Osteocyte (in vitro differentiated cells): ENCODE measurements around the gene APBA2. TPM values are rescaled to one million over a fixed set of nuclear protein-coding genes. Genes with fewer than 3 reads are reported as not detected.

Experiments
- DNase-seq: peaks from one replicate; pipeline ENCODE4 v3.0.0; 2021; ENCODE audit warnings: mixed read lengths; ENCODE audit not compliant: unreplicated experiment; ENCODE audit errors: extremely low spot score
- H3K27ac Mint-ChIP-seq: one replicate; pipeline ENCODE4 v1.8.0; 2021; ENCODE audit warnings: mild to moderate bottlenecking, mixed read lengths; ENCODE audit not compliant: unreplicated experiment
- H3K27me3 Mint-ChIP-seq: one replicate; pipeline ENCODE4 v1.8.0; 2021; ENCODE audit warnings: mixed read lengths; ENCODE audit not compliant: unreplicated experiment
- H3K36me3 Mint-ChIP-seq: one replicate; pipeline ENCODE4 v1.8.0; 2021; ENCODE audit warnings: mixed read lengths; ENCODE audit not compliant: unreplicated experiment
- H3K4me1 Mint-ChIP-seq: one replicate; pipeline ENCODE4 v1.8.0; 2021; ENCODE audit warnings: mixed read lengths; ENCODE audit not compliant: unreplicated experiment
- H3K4me3 Mint-ChIP-seq: one replicate; pipeline ENCODE4 v1.8.0; 2021; ENCODE audit warnings: mild to moderate bottlenecking, moderate library complexity, mixed read lengths; ENCODE audit not compliant: unreplicated experiment
- H3K9me3 Mint-ChIP-seq: one replicate; pipeline ENCODE4 v1.8.0; 2021; ENCODE audit warnings: mixed read lengths; ENCODE audit not compliant: unreplicated experiment
- total RNA-seq: library from RNA; stranded (reverse); gene quantifications from 2 replicates; pipeline ENCODE4 v1.2.1, GENCODE V29; 2021
- TF ChIP-seq, protein P1 (sequence below): fragments of 200-600 bp; sonication (generic); IDR thresholded peaks from 2 replicates; pipeline ENCODE4 v1.5.0; 2021; ENCODE audit warnings: antibody characterized with exemption, mild to moderate bottlenecking, moderate library complexity

The APBA2 gene
- total RNA-seq, 1 donor from 2014 or later: 23.5 TPM

DNA sequence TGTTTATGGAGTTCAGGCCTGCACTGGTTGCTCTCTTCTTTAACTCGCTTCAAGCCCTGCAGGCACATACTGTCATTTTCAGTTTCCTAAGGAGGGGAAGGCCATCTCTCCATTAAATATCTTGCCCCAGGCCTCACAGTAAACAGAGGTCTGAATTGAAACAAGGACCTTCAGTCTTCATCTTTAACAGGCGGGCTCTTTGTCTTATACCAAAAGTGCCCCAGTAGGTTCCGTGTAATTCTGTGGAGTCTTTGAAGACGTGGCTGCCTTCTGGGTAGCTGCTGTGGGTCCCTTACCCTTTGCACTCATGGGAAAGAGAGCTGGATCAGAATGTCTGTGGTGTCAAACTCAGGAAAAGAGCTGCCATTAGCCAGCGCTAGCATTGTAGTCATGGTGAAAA, 161.2 kb downstream of the APBA2 start:
- Mint-ChIP-seq H3K27ac (no peak overlapping the region), H3K4me3 (no peak overlapping the region), H3K36me3 (no peaks in the 10 kb centered on the region)

GRCh38 chr15:29048011-29048410, 162.2 kb downstream of the APBA2 start:
- TF ChIP-seq, protein P1, sequence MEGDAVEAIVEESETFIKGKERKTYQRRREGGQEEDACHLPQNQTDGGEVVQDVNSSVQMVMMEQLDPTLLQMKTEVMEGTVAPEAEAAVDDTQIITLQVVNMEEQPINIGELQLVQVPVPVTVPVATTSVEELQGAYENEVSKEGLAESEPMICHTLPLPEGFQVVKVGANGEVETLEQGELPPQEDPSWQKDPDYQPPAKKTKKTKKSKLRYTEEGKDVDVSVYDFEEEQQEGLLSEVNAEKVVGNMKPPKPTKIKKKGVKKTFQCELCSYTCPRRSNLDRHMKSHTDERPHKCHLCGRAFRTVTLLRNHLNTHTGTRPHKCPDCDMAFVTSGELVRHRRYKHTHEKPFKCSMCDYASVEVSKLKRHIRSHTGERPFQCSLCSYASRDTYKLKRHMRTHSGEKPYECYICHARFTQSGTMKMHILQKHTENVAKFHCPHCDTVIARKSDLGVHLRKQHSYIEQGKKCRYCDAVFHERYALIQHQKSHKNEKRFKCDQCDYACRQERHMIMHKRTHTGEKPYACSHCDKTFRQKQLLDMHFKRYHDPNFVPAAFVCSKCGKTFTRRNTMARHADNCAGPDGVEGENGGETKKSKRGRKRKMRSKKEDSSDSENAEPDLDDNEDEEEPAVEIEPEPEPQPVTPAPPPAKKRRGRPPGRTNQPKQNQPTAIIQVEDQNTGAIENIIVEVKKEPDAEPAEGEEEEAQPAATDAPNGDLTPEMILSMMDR: no peak
- H3K27me3 Mint-ChIP-seq: no peaks in the 10 kb centered on the region
- H3K9me3 Mint-ChIP-seq: peaks cover 6% of the 10 kb centered on the region
- H3K4me3 Mint-ChIP-seq: no peak overlapping the region
- no peak for DNase-seq
- peaks cover 52% of the 10 kb centered on the region for H3K4me1 Mint-ChIP-seq
- H3K27ac Mint-ChIP-seq: no peak overlapping the region
- H3K36me3 Mint-ChIP-seq: no peaks in the 10 kb centered on the region

More for the DNA sequence above, 161.2 kb downstream of the APBA2 start:
- TF ChIP-seq, protein P1: no peak
- no peaks in the 10 kb centered on the region for H3K27me3 Mint-ChIP-seq
- peaks cover 62% of the 10 kb centered on the region for H3K4me1 Mint-ChIP-seq
- peaks cover 6% of the 10 kb centered on the region for H3K9me3 Mint-ChIP-seq
- no peak for DNase-seq

GRCh38 chr15:29050870-29051269, 165.1 kb downstream of the APBA2 start:
- Mint-ChIP-seq H3K27me3 (no peaks in the 10 kb centered on the region), H3K36me3 (peaks cover 3% of the 10 kb centered on the region), H3K4me3 (no peak overlapping the region), H3K27ac (no peak overlapping the region), H3K4me1 (peaks cover 26% of the 10 kb centered on the region), H3K9me3 (peaks cover 6% of the 10 kb centered on the region)
- TF ChIP-seq, protein P1: no peak
- DNase-seq: no peak

DNA sequence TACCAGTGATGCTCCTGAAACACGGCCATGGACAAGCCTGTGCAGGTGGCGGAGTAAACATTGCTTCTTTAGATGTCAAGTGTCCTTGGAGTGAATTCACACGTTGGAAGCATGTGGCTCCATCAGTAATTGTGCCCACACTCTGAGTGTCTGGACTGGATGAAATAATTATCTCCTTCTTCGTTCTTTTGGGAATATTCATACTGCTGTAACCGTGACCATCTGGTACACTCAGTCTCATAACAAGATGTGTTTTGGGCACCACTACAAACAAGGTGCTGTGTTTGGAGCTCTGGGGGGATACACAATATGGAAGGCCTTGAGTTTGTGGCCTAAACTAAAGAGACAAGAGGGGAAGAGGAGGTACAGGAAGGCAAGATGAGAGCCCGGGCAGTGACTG, 165.6 kb downstream of the APBA2 start:
- TF ChIP-seq, protein P1: no peak
- Mint-ChIP-seq H3K4me1 (peaks cover 24% of the 10 kb centered on the region), H3K27ac (no peak overlapping the region)

GRCh38 chr15:29053006-29053405, 167.2 kb downstream of the APBA2 start:
- DNase-seq: no peak
- Mint-ChIP-seq H3K9me3 (peaks cover 6% of the 10 kb centered on the region), H3K4me1 (peaks cover 18% of the 10 kb centered on the region), H3K27me3 (no peaks in the 10 kb centered on the region), H3K4me3 (no peak overlapping the region), H3K36me3 (peaks cover 3% of the 10 kb centered on the region), H3K27ac (no peak overlapping the region)
- TF ChIP-seq, protein P1: no peak

More for the DNA sequence above, 165.6 kb downstream of the APBA2 start:
- Mint-ChIP-seq H3K36me3 (peaks cover 3% of the 10 kb centered on the region), H3K27me3 (no peaks in the 10 kb centered on the region), H3K4me3 (no peak overlapping the region), H3K9me3 (peaks cover 6% of the 10 kb centered on the region)
- DNase-seq: no peak
